Activated CD8-positive, alpha-beta memory T cell treated with anti-CD3 and anti-CD28 coated beads, Interleukin-2, amount 50 U/mL, for 24 hours (primary cell): Measurements from ENCODE around the gene PDZRN4.
"Not testable (repeated sequence)": the region's sequence is repeated elsewhere in the genome, so short reads cannot be mapped to it uniquely, and the experiment has no call there.

Source experiments
- DNase-seq: peaks from one replicate; pipeline ENCODE4 v3.0.0-alpha.2; 2020; ENCODE audit errors: extremely low read depth

The PDZRN4 gene

GRCh38 chr12:41285470-41285869 lies 97.3 kb downstream of the PDZRN4 start:
- DNase-seq, result not testable (repeated sequence)

DNA sequence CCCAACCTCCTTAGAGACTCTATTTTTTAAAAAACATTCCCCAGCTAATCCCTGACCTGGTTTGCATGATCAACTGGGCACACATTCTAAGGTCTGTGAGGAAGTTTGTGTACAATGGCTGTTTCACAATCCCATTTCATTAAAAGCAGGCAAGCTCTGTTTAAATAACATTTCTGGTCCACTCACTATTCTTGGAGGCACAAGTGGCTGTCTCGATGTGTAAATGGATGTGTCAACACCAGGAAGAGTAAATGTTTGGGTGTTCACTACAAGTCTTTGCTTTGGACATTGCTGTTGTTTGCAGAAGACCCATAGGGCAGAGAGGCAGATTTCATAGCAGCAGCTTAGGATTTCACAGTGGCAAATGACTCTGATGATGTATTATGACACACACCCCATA lies 98.3 kb downstream of the PDZRN4 start:
- DNase-seq, result no peak

DNA sequence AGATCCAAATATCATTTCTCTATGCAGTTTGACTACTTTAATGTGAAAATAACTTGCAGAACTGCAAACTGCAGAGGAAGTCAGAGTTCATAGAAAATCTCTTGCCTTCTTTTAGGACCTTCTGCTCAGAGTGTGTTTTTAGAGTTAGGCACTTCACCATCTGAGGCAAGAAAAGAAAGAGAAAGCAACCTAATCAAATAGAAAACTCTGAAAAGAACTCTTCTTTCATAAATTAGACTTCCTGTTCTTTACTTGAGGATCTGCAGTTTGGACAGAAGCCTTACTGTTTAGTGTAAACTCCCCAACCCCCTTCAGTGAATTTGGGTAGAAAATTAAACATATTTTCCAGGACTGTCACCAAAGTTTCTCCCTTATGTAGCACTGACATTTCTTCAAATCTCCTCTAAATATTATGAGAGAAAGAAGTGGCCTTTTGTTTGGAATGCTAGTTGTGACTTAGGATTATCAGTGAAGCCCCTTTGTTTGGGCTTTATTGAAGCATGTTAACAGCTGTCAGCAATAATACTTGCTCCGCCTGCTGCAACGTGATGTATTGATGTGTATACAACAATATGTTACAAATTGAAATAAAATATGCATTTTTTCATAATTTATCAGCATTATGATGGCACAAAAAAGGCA lies 99.5 kb downstream of the PDZRN4 start:
- no peak for DNase-seq

DNA sequence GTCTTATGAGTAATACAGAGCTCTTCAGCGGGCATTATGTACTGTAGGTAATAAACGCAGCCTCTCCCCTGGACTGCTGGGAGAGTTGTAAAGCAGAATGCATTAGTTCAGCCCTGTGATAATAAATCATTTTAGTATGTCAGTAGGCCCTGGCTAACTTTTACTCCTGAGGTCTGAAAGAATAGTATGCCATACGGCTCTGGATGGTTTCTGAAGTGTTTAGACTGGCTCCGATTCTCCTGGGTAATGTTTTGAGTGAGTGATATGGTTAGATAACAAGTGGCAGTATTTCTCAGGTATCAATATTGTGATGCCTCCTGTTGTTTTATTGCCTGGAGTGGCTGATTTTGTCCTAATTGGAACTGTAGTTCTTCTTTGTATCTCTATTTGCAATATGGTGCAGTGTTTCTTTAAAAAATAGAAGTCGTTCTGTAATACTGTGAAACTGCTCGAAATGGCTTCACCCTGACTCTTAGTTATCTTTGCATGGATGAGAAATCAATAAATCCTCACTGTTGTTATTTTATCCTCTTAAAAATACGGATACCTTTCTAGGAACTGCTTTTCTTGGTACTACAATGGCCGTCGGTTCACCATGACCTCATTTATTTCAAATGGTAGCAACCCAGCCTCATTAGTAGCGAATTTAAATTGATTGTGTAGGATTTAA lies 100.2 kb downstream of the PDZRN4 start:
- DNase-seq, result no peak

- no peak for DNase-seq
Observed at GRCh38 chr12:41289501-41289900, 101.4 kb downstream of the PDZRN4 start.

- no peak for DNase-seq
Observed at GRCh38 chr12:41293011-41293410, 104.9 kb downstream of the PDZRN4 start.

DNA sequence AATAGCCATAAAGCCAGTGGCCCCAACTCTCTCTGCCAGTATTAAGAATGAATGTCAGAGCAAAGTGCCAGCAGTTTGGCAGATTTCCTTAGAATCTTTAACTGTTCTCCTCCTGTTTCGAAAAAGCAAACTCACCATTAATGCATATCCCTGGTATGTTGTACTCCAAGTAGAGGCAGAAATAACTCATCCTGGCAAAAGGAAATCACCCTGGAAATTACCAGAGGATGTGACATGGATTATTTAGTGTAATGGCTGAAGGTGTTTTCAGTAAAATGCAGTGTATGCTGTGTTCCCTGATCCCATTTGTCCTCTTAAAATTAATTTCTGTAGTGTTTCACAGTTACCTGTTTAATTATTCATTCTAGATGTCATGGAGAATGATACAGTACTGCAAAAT lies 105.3 kb downstream of the PDZRN4 start:
- no peak for DNase-seq

- no peak for DNase-seq
Observed at GRCh38 chr12:41302979-41303403, 114.9 kb downstream of the PDZRN4 start.

DNA sequence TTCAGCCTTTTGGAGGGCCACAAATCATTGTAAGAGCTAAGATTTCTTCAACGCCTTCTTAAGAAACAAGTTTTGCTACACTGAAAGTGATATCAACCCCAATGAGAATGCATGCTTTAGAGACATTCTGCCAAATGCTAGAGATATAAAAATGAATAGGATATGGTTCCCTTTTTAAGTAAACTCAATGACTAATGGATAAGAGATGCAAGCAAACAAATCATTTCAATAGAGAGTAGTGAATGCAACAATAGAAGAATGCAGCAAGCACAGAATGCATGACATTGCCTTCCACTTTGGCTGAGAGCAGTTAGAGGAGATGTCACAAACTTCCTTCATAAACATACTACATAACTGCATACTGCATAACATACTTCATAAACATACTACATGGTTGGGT lies 116.4 kb downstream of the PDZRN4 start:
- no peak for DNase-seq

- DNase-seq, result no peak
Observed at GRCh38 chr12:41310367-41310766, 122.2 kb downstream of the PDZRN4 start.

DNA sequence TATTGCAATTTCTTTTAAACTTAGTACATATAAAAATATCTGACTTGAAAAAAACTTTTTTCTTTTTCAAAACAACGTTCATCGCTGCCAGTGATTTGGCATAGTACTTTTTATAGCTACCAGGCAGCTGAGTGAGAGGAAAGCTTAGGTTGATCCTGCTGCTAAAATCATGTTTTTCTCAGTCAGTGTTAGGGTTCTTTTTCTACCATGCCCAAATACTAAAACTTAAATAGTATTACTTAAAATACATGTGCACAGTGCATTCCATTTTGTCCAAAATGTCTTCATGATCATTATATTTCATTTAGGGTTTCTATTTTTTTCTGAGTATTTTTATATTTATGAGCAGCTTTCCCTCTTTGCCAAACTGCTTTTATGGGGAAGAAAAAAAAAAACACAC lies 123.8 kb downstream of the PDZRN4 start:
- DNase-seq, result no peak

GRCh38 chr12:41312451-41312850 lies 124.3 kb downstream of the PDZRN4 start:
- not testable (repeated sequence) for DNase-seq

- no peak for DNase-seq
Observed at GRCh38 chr12:41325336-41325735, 137.2 kb downstream of the PDZRN4 start.

GRCh38 chr12:41327096-41327895 lies 139.2 kb downstream of the PDZRN4 start:
- no peak for DNase-seq

- no peak for DNase-seq
Observed at GRCh38 chr12:41333974-41334373, 145.9 kb downstream of the PDZRN4 start.

GRCh38 chr12:41334390-41334789 lies 146.3 kb downstream of the PDZRN4 start:
- no peak for DNase-seq

DNA sequence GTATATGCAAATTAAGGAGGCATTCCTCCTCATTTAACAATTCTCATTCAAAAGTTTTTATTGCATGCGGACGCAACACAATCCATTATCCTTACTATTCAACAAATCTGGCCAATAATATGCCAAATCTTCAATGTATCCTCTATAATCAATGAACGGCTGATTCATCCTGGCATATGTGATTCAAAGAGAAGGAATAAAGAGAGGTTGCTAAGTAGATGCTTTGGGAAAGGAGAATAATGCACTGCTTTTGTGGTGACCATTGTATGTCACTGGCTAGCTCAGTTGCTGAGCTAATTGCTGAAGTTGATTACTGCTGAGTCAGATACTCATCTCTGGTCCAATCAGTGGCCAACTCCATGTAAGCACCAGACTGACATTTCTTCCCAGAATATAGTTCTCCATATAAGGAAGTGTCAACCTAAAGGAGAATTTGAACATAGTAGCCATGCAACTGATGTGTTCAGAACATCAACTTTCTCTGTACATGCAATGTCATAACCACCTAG lies 148.0 kb downstream of the PDZRN4 start:
- no peak for DNase-seq

DNA sequence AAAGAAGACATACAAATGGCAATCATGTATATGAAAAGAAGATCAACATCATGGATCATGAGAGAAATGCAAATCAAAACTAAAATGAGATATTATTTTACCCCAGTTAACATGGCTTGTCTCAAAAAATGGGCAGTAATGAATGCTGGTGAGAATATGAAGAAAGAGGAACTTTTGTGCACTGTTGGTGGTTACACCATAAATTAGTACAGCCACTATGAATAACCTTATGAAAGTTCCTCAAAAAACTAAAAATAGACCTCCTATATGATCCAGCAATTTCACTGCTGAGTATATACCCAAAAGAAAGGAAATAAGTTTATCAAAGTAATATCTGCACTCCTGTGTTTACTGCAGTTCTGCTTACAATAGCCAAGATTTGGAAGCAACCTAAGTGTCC lies 151.7 kb downstream of the PDZRN4 start:
- DNase-seq, result no peak

GRCh38 chr12:41344776-41345470 lies 156.8 kb downstream of the PDZRN4 start:
- no peak for DNase-seq

DNA sequence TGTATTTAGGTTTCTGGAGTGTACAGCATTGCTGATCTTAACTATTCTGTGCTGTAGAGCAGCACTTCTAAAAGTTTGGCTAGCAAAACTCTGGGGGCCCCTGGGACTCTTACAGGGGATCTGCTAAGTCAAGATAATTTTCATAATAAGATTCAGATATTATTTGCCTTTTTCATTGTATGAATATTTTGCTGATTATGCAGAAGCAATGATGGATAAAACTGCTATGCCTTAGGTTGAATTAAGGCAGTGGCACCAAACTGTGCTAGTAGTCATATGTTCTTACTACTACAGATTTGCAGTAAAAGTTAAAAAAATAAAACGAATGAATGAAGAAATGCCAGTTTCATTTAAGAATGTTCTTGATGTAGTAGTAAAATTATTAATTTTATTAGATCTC lies 160.1 kb downstream of the PDZRN4 start:
- no peak for DNase-seq

- no peak for DNase-seq
Observed at GRCh38 chr12:41356181-41356580, 168.1 kb downstream of the PDZRN4 start.

DNA sequence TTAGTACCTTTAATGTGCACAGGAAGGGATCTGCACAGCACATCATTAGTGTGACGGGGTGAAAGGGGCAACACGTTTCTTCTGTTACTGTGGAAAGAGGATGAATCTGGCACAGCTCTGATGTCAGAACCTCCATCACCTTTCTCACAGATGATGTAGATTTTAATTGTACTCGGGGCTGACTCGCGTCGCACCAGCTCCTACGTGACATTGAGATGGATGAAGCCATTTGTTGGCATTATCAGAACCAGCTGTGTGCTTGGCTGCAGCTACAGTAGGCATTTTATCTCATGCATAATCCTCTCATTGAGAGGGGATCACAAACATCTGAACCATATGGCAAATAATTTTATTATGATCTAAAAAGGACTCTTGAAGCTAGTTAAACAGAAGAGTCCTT lies 173.6 kb downstream of the PDZRN4 start:
- DNase-seq, result no peak
